Measurements from ENCODE around the gene CLEC12A.
"Not testable (repeated sequence)": the region's sequence is repeated elsewhere in the genome, so short reads cannot be mapped to it uniquely, and the experiment has no call there.

CLEC12A gene

GRCh38 chr12:10018386-10018785, 47.2 kb downstream of the CLEC12A start:
- Histone ChIP-seq H3K27me3 (ENCODE audit: insufficient read depth, low read depth, severe bottlenecking) (no peaks in the 10 kb centered on the region), H3K36me3 (no peaks in the 10 kb centered on the region), H3K9me3 (ENCODE audit: severe bottlenecking) (no peaks in the 10 kb centered on the region), H3K4me3 (ENCODE audit: low read depth, low read length) (no peak overlapping the region), H3K27ac (no peak overlapping the region)
- TF ChIP-seq CTCF (IDR thresholded peaks at IDR 0.05; ENCODE audit: low read depth, low read length) = no peak
- no peak for DNase-seq

GRCh38 chr12:10021342-10021741, 50.1 kb downstream of the CLEC12A start:
- Histone ChIP-seq H3K4me3 (ENCODE audit: low read depth, low read length) (no peak overlapping the region), H3K9me3 (ENCODE audit: severe bottlenecking) (no peaks in the 10 kb centered on the region), H3K27ac (no peak overlapping the region), H3K27me3 (ENCODE audit: insufficient read depth, low read depth, severe bottlenecking) (no peaks in the 10 kb centered on the region), H3K36me3 (no peaks in the 10 kb centered on the region)
- no peak for DNase-seq
- no peak for TF ChIP-seq CTCF (IDR thresholded peaks at IDR 0.05; ENCODE audit: low read depth, low read length)

- Histone ChIP-seq H3K27ac (no peak overlapping the region), H3K27me3 (ENCODE audit: insufficient read depth, low read depth, severe bottlenecking) (no peaks in the 10 kb centered on the region), H3K4me3 (ENCODE audit: low read depth, low read length) (no peak overlapping the region), H3K9me3 (ENCODE audit: severe bottlenecking) (no peaks in the 10 kb centered on the region), H3K36me3 (no peaks in the 10 kb centered on the region)
- TF ChIP-seq CTCF (IDR thresholded peaks at IDR 0.05; ENCODE audit: low read depth, low read length) = no peak
- no peak for DNase-seq
Observed at GRCh38 chr12:10025236-10025635, 54.0 kb downstream of the CLEC12A start.

- not testable (repeated sequence) for H3K9me3 ChIP-seq (ENCODE audit: severe bottlenecking); DNase-seq; H3K27ac ChIP-seq
Observed at GRCh38 chr12:10026666-10027065, 55.5 kb downstream of the CLEC12A start.

GRCh38 chr12:10027311-10027710, 56.1 kb downstream of the CLEC12A start:
- Histone ChIP-seq H3K36me3 (no peaks in the 10 kb centered on the region), H3K4me3 (ENCODE audit: low read depth, low read length) (no peak overlapping the region), H3K27ac (no peak overlapping the region), H3K9me3 (ENCODE audit: severe bottlenecking) (no peaks in the 10 kb centered on the region), H3K27me3 (ENCODE audit: insufficient read depth, low read depth, severe bottlenecking) (no peaks in the 10 kb centered on the region)
- TF ChIP-seq CTCF (IDR thresholded peaks at IDR 0.05; ENCODE audit: low read depth, low read length) = no peak
- no peak for DNase-seq

More at GRCh38 chr12:10026666-10027065, 55.5 kb downstream of the CLEC12A start:
- H3K4me3 ChIP-seq (ENCODE audit: low read depth, low read length); H3K27me3 ChIP-seq (ENCODE audit: insufficient read depth, low read depth, severe bottlenecking); H3K36me3 ChIP-seq: not testable (repeated sequence)

- H3K36me3 ChIP-seq = no peaks in the 10 kb centered on the region
- no peak for DNase-seq
- H3K9me3 ChIP-seq (ENCODE audit: severe bottlenecking) = no peaks in the 10 kb centered on the region
- H3K4me3 ChIP-seq (ENCODE audit: low read depth, low read length) = no peak overlapping the region
- H3K27me3 ChIP-seq (ENCODE audit: insufficient read depth, low read depth, severe bottlenecking) = no peaks in the 10 kb centered on the region
- TF ChIP-seq CTCF (IDR thresholded peaks at IDR 0.05; ENCODE audit: low read depth, low read length) = no peak
- no peak overlapping the region for H3K27ac ChIP-seq
Observed at GRCh38 chr12:10027721-10028120, 56.5 kb downstream of the CLEC12A start.
